IMR-90 (cell line): ENCODE data around the gene FAM43B.

Experiments
- BHLHE40 ChIP-seq: fragments of 150-350 bp; IDR thresholded peaks from 2 replicates; pipeline ENCODE4 v1.6.1; 2016; ENCODE audit warnings: mild to moderate bottlenecking, low read depth, low read length
- CHD1 ChIP-seq: IDR thresholded peaks from 2 replicates; pipeline ENCODE4 v1.6.1; 2012; ENCODE audit warnings: low read depth, low read length, improper control_type of control experiment
- MAZ ChIP-seq: IDR thresholded peaks from 2 replicates; pipeline ENCODE4 v1.6.1; 2012; ENCODE audit warnings: low read depth, mild to moderate bottlenecking, low read length, improper control_type of control experiment, moderate library complexity, borderline replicate concordance
- RAD21 ChIP-seq: IDR thresholded peaks from 2 replicates; pipeline ENCODE4 v1.6.1; 2012; ENCODE audit warnings: low read length, improper control_type of control experiment
- RFX5 ChIP-seq: IDR thresholded peaks from 2 replicates; pipeline ENCODE4 v1.8.0; 2012; ENCODE audit warnings: low read depth, mild to moderate bottlenecking, low read length, moderate library complexity
- SMC3 ChIP-seq: fragments of 150-350 bp; IDR thresholded peaks from 2 replicates; pipeline ENCODE4 v1.6.1; 2016; ENCODE audit warnings: low read depth, mild to moderate bottlenecking, antibody characterized with exemption, low read length, moderate library complexity
- TF ChIP-seq, protein P1 (sequence below): conservative IDR thresholded peaks from 2 replicates; pipeline ENCODE4 v1.5.1; 2012; ENCODE audit warnings: mild to moderate bottlenecking, low read depth, low read length, improper control_type of control experiment

DNA sequence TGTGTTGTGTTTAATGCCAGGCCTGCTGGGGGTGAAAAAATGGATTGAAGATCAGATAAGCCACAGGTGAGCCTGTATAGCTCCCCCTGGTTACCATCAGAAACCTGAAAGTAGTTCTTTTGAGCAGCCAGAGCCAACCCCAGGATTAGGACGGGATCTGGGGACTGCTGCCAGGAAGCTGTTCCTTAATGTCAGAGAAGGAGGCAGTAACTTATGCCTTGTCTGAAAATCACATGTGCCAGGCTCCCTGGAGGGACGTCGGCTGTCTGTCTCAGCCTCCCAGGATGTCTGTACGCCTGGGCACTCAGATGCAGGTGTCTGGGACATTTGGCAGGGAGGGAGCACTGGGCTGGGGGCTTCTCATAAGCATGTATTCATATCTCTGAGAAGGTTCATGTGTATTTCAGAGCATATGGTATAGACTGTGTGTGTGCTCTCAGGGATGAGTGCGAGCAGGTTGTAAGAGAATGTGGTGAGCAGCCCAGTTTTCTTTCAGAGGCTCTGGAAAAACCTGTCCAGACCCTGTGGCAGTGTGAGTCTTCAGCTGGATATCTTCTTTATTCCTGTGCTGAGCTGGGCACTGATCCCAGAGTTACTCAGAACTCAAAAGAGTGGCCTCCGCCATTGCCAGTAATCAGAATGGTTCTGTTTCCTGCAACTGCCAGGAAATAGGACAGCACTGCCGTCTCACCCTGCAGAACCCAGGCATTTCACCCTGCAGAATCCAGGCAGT lies 2.8 kb downstream of the FAM43B start:
- TF ChIP-seq RAD21 (no peak), RFX5 (no peak), MAZ (no peak), CHD1 (no peak), BHLHE40 (no peak), SMC3 (no peak)
- TF ChIP-seq, protein P1, sequence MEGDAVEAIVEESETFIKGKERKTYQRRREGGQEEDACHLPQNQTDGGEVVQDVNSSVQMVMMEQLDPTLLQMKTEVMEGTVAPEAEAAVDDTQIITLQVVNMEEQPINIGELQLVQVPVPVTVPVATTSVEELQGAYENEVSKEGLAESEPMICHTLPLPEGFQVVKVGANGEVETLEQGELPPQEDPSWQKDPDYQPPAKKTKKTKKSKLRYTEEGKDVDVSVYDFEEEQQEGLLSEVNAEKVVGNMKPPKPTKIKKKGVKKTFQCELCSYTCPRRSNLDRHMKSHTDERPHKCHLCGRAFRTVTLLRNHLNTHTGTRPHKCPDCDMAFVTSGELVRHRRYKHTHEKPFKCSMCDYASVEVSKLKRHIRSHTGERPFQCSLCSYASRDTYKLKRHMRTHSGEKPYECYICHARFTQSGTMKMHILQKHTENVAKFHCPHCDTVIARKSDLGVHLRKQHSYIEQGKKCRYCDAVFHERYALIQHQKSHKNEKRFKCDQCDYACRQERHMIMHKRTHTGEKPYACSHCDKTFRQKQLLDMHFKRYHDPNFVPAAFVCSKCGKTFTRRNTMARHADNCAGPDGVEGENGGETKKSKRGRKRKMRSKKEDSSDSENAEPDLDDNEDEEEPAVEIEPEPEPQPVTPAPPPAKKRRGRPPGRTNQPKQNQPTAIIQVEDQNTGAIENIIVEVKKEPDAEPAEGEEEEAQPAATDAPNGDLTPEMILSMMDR: no peak
